Measurements from ENCODE around the gene ADARB1.

DNA sequence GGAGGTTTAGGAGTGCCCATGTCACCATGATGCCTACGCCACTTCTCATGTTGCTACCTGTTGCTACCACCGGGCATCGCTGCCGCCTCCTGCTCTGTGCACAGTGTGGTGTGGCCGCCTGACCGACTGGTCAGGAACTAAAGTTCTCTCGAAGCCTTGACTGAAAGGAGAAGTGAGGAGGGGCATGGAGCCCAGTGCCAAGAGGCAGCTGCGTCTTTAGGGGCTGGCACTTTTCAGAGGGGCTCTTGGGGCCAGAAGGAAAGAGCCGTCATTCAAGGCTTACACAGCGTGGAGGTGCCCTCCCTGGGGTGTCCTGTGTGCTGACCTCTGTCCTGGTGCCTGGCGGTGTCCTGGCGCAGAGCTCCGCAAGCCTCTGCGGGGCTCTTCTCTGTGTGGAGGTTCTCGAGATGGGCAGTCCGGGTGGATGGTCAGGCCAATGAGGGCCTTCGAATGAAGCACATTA is 57.2 kb downstream of the ADARB1 start:
- TF ChIP-seq, protein P1, sequence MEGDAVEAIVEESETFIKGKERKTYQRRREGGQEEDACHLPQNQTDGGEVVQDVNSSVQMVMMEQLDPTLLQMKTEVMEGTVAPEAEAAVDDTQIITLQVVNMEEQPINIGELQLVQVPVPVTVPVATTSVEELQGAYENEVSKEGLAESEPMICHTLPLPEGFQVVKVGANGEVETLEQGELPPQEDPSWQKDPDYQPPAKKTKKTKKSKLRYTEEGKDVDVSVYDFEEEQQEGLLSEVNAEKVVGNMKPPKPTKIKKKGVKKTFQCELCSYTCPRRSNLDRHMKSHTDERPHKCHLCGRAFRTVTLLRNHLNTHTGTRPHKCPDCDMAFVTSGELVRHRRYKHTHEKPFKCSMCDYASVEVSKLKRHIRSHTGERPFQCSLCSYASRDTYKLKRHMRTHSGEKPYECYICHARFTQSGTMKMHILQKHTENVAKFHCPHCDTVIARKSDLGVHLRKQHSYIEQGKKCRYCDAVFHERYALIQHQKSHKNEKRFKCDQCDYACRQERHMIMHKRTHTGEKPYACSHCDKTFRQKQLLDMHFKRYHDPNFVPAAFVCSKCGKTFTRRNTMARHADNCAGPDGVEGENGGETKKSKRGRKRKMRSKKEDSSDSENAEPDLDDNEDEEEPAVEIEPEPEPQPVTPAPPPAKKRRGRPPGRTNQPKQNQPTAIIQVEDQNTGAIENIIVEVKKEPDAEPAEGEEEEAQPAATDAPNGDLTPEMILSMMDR (conservative IDR thresholded peaks at IDR 0.05) = no peak
- no peak for TF ChIP-seq EZH2 (IDR thresholded peaks at IDR 0.05; ENCODE audit: low read depth)
